ENCODE results near the gene FXYD1.

FXYD1 gene

DNA sequence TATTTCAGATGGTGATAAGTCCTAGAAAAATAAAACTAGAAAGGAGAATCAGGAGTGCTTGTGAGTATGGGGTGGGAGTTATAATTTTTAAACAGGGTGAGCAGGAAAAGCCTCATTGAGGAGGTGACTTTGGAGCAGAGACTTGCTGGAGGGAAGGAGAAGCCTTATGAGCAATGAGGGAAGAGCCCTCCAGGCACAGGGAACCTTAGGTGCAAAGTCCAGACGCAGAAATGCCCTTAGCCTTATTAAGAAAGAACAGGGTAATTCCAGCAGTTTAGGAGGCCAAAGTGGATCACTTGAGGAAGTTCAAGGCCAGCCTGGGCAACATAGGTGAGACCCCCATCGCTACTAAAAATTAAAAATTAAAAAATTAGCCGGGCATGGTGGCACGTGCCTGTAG, 44.0 kb upstream of the FXYD1 start:
- H3K4me2 ChIP-seq (ENCODE audit: insufficient read depth, low read length): no peak overlapping the region
- DNase-seq: no peak
- H2AFZ ChIP-seq (ENCODE audit: low read depth, low read length): no peak overlapping the region
- H3K4me1 ChIP-seq (ENCODE audit: insufficient read depth, low read length): no peaks in the 10 kb centered on the region
- no peak overlapping the region for H3K27ac ChIP-seq (ENCODE audit: low read length)
- ATAC-seq (ENCODE audit: insufficient read depth, low read depth): no peak
- H3K9me3 ChIP-seq (ENCODE audit: insufficient read depth, low read length, severe bottlenecking): no peaks in the 10 kb centered on the region
- no peak for TF ChIP-seq CTCF (IDR thresholded peaks at IDR 0.05; ENCODE audit: borderline replicate concordance, extremely low read depth, low read length, poor library complexity, severe bottlenecking)
- no peak for TF ChIP-seq EZH2 (IDR thresholded peaks at IDR 0.05; ENCODE audit: borderline replicate concordance, low read depth, low read length, severe bottlenecking)
- H3K36me3 ChIP-seq (ENCODE audit: insufficient read depth, low read length): no peaks in the 10 kb centered on the region
- H3K27me3 ChIP-seq (ENCODE audit: insufficient read depth, low read length, poor library complexity): no peaks in the 10 kb centered on the region
- no peaks in the 10 kb centered on the region for H4K20me1 ChIP-seq (ENCODE audit: insufficient read depth, low read length)
- H3K79me2 ChIP-seq (ENCODE audit: insufficient read depth, low read length): no peaks in the 10 kb centered on the region
- H3K9ac ChIP-seq (ENCODE audit: low read depth, low read length): no peak overlapping the region
- no peak overlapping the region for H3K4me3 ChIP-seq (ENCODE audit: low read depth in 1 of 2, low read length in 2 of 2)

- TF ChIP-seq CTCF (IDR thresholded peaks at IDR 0.05; ENCODE audit: borderline replicate concordance, extremely low read depth, low read length, poor library complexity, severe bottlenecking): no peak
- TF ChIP-seq EZH2 (IDR thresholded peaks at IDR 0.05; ENCODE audit: borderline replicate concordance, low read depth, low read length, severe bottlenecking): no peak
- Histone ChIP-seq H3K4me2 (ENCODE audit: insufficient read depth, low read length) (no peak overlapping the region), H3K27me3 (ENCODE audit: insufficient read depth, low read length, poor library complexity) (no peaks in the 10 kb centered on the region), H3K4me1 (ENCODE audit: insufficient read depth, low read length) (no peaks in the 10 kb centered on the region), H2AFZ (ENCODE audit: low read depth, low read length) (no peak overlapping the region), H3K4me3 (ENCODE audit: low read depth in 1 of 2, low read length in 2 of 2) (no peak overlapping the region), H3K27ac (ENCODE audit: low read length) (no peak overlapping the region), H3K9me3 (ENCODE audit: insufficient read depth, low read length, severe bottlenecking) (no peaks in the 10 kb centered on the region), H4K20me1 (ENCODE audit: insufficient read depth, low read length) (no peaks in the 10 kb centered on the region), H3K9ac (ENCODE audit: low read depth, low read length) (no peak overlapping the region), H3K36me3 (ENCODE audit: insufficient read depth, low read length) (no peaks in the 10 kb centered on the region), H3K79me2 (ENCODE audit: insufficient read depth, low read length) (no peaks in the 10 kb centered on the region)
- ATAC-seq (ENCODE audit: insufficient read depth, low read depth) (no peak), DNase-seq (no peak)
Observed at GRCh38 chr19:35095667-35096368, 42.8 kb upstream of the FXYD1 start.

DNA sequence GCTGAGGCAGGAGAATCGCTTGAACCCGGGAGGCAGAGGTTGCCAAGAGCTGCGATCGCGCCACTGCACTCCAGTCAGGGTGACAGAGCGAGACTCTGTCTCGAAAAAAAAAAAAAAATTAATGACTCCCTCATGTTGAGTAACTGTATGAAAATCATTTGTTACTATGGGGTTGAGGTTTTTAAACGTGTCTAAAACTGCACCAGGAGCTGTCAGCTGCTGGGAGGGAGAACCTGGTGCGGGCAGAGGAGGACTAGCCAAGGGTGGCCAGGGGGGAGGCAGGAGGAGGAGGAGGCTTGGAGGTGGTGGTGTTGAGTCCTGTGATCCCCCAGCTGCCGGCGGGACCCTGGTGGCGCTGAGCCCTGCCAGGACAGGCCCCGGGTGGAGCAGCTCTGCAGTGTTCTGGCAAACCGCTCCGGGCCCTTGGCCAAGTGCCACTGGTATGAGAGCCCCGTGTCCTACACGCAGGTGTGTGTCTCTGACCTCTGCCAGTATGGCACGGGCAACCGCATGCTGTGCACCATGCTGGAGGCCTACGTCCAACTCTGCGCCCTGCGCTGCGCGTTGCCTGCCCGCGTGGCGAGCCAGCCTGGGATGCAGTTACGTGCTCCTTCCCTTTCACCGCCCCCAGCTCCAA, 40.1 kb upstream of the FXYD1 start:
- ATAC-seq (ENCODE audit: insufficient read depth, low read depth) (no peak), DNase-seq (no peak)
- Histone ChIP-seq H3K4me1 (ENCODE audit: insufficient read depth, low read length) (no peaks in the 10 kb centered on the region), H3K4me3 (ENCODE audit: low read depth in 1 of 2, low read length in 2 of 2) (no peak overlapping the region), H3K79me2 (ENCODE audit: insufficient read depth, low read length) (no peaks in the 10 kb centered on the region), H3K27ac (ENCODE audit: low read length) (no peak overlapping the region), H3K27me3 (ENCODE audit: insufficient read depth, low read length, poor library complexity) (no peaks in the 10 kb centered on the region), H3K36me3 (ENCODE audit: insufficient read depth, low read length) (no peaks in the 10 kb centered on the region), H4K20me1 (ENCODE audit: insufficient read depth, low read length) (no peaks in the 10 kb centered on the region), H3K9me3 (ENCODE audit: insufficient read depth, low read length, severe bottlenecking) (no peaks in the 10 kb centered on the region), H3K9ac (ENCODE audit: low read depth, low read length) (no peak overlapping the region), H2AFZ (ENCODE audit: low read depth, low read length) (no peak overlapping the region), H3K4me2 (ENCODE audit: insufficient read depth, low read length) (no peak overlapping the region)
- TF ChIP-seq EZH2 (IDR thresholded peaks at IDR 0.05; ENCODE audit: borderline replicate concordance, low read depth, low read length, severe bottlenecking) (no peak), CTCF (IDR thresholded peaks at IDR 0.05; ENCODE audit: borderline replicate concordance, extremely low read depth, low read length, poor library complexity, severe bottlenecking) (no peak)

All from DND-41 (cell line).